ENCODE results near the gene PDZRN3.

The PDZRN3 gene

GRCh38 chr3:73448041-73448440, 176.7 kb downstream of the PDZRN3 start:
- DNase-seq: no peak

GRCh38 chr3:73447111-73447510, 177.6 kb downstream of the PDZRN3 start:
- DNase-seq: no peak

- no peak for DNase-seq
These were observed 178.2 kb downstream of the PDZRN3 start for GRCh38 chr3:73446467-73447110.

DNA sequence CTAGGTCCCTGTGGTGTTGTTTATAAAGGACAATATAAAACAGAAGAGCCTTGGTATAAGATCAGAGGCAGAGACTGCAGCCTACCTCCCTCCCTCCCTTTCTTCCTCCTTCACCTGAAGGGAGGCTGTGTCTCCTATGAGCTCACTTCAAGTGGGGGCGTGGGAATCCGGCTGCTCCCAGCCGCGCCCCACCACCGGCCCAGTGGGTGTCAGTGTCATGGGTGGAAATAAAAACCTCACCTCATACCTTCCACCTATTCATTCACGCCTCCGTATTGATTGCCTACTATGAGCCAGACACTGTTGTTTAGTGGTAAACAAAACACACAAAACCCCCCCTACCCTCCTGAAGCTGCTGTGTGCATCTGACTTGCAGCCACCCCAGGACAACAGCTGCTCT, 181.9 kb downstream of the PDZRN3 start:
- no peak for DNase-seq

DNA sequence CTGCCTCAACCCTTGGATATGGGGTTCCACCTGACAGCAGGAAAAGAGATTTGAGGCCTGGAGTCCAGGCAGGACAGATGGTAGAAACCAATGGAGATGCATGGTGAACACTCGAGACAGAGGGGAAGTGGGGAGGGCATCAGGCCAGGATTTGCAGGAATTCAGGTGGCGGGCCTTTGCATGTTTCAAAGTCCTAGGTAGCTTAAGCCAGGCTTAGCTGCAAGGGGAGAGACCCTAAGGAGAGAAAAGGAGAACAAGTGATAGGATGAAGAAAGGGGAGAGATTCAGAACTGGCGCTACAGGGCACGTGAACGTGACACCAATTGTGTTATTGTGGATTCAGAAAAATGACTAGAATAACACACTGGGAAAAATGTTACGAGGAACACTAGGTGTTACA, 182.6 kb downstream of the PDZRN3 start:
- DNase-seq: no peak

DNA sequence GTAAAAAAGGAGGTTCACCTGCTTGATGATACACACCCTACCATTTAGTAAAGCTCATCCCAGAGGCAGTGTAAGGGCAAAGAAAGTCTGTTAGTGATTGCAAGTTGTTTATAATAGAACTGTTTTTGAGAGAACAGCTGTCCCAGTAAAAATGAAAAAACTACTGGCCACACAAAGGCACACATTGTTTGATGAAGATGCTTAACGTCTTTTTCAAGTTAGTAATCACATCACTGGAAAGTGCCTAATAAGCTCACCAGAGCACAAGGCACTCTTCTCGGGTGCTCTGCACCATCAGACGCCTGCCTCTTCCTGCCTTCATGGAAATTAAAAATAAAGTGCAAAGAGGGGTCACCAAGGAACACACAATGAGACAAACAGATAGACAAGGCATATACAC, 186.9 kb downstream of the PDZRN3 start:
- no peak for DNase-seq

GRCh38 chr3:73435055-73435454, 189.7 kb downstream of the PDZRN3 start:
- no peak for DNase-seq

- DNase-seq: no peak
These were observed 191.1 kb downstream of the PDZRN3 start for GRCh38 chr3:73433687-73434086.

DNA sequence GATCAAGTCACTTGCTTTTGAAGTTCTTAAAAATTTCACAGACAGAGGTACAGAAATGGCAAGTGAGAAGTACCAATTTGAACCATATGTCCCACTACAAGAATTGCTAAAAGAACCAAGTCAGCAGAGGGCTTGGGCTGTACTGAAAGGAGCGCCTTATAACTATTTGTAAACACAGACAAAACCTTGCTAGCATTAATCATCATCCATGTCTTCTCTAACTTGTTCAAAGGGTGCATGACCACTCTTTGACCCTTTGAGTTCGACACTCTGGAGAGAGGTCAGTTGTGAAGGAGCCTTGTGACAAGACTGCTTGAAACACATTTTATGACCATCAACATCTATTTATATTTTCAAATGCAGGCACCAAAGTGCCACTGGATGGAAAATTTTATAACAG, 191.7 kb downstream of the PDZRN3 start:
- no peak for DNase-seq

DNA sequence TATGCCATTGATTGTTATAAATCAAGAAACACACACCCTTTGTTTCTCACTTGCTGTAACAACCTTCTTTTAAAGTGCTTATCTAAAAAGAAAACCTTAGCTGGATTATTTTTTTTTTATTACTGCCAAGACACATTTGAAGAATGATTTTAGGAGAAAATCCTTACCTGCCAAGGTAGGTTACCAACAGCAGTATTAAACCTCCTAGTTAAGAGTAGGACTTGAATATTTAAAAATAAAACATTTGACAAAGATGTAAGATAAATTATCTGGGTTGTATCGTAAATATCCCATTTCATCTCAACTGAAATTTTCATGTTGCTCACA, 192.1 kb downstream of the PDZRN3 start:
- DNase-seq: no peak

GRCh38 chr3:73432023-73432705, 192.6 kb downstream of the PDZRN3 start:
- DNase-seq: peak; percentile 29

GRCh38 chr3:73431183-73431900, 193.4 kb downstream of the PDZRN3 start:
- DNase-seq: no peak

GRCh38 chr3:73427048-73427706, 197.6 kb downstream of the PDZRN3 start:
- DNase-seq: no peak

GRCh38 chr3:73426606-73427005, 198.1 kb downstream of the PDZRN3 start:
- DNase-seq: no peak

DNA sequence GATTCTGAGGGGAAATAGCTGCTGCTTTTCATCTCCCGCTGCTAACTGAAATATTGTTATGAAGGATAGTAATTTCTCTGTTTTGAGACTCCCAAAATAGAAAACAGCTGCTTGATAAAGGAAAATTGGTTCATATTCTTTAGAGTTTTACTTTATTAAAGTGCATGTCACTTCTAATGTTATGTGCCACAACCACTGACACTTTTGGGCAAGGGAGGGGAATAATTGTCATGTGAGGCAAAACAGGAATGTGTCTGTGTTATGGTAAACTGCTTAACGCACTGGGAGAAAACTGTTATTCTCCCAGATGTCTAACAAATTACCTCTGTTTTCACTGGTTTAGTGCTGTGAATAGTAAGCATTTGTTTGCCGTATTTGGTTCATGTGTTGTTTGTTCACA, 201.6 kb downstream of the PDZRN3 start:
- DNase-seq: no peak

GRCh38 chr3:73422571-73422970, 202.2 kb downstream of the PDZRN3 start:
- DNase-seq: no peak

DNA sequence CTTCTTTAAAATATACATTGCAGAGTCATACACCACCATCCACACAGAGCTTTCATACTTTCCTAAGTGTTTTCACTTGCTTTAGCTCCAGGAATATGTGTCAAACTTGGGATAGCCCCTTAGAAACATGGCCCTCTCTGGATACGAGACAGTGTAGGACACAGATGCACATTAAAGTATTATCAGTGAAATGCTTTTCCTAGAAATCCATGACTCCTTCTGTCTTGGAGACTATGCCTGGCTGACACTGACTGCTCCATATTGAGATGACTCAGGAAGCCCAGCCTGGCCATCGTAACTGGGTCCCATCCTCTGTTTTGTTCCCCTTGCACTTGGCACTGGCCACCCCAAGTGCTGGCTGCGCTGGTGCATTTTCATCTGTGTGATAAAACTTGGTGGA, 204.8 kb downstream of the PDZRN3 start:
- no peak for DNase-seq

DNA sequence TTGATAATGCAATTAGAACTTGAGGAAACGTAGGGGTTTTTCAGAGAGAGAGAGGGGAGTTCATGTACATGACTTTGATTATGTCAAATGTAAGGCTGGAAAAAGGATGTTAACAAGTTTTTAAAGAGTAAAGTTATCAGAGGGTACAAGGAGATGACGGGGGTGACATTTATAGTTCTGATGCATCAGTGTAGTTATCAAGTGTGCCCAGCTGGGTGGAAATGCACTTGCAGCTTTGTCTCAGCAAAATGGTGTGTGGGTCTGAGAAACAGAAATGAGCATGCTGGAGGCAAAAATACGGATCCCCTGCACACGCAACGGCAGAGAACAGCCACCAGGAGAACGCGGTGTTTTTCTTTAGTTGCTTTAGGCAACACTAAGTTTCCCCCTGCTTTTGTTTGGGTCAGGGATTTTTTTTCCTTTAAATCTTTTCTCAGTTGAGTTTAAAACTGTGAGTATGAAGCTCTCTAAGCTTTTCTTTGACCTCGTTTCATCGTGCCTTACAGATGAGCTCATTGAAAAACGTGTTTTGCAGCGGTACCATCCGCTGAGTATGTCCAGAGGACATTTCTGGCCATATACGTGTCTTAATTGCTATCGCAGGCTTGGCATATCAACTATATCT, 205.4 kb downstream of the PDZRN3 start:
- DNase-seq: no peak

DNA sequence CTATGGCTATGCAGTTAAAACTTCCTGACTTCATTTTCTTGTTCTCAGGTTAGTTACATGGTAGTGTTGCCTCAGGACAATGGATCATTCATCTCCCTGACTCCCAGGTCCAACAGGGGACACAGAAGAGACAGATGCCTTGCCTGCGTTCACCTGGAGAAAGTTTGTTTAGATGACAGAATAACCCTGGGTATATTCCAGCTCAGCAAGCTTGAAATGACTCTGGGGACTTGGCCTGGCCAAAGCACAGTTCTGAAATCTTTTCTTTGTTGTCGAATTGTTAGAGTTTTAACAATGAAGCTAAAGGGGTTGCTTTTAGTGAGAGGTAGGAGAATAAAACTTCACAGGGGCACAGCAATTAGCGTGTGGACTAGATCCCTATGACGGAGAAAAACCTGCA, 206.1 kb downstream of the PDZRN3 start:
- no peak for DNase-seq

DNA sequence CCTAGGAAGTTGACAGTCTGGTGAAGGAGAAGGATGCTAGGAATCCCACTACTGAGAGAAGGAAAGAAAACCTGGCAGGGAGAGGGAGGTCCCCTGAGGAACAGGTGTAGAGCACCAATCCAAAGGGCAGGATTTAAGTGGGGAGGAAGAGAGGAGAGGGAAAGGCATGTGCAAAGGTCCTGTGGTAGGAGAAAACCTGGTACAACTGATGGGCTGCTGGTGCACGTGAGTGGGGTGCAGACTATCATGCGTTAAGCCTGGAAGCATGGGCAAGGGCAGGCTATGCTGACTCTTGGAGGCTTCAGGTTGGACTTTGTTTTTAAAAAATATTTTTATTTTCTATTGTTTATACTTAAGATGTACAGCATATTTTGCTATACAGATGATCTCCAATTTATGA, 209.6 kb downstream of the PDZRN3 start:
- no peak for DNase-seq

DNA sequence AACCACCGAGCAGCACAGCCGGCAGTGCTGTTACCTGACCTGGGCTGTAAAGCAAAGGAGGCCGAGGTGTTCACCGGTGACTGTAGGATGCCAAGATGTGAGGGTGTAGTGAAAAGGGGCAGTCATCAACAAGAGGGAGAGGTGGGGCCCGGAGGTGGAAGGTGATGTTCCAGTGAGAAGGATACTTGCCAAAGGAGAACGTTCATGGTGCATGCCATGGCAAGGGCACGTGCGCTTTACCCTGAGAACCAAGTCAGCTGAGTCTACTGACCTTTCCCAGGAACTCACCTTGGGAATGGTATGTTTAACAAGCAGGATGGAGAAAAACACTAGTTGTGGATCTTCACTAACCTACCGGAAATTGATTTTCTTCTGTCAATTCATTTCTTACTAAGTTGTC, 211.1 kb downstream of the PDZRN3 start:
- DNase-seq: no peak

GRCh38 chr3:73411993-73412392, 212.7 kb downstream of the PDZRN3 start:
- DNase-seq: no peak

- DNase-seq: no peak
These were observed 213.2 kb downstream of the PDZRN3 start for GRCh38 chr3:73411545-73411944.

Data from activated CD4-positive, alpha-beta T cell treated with anti-CD3 and anti-CD28 coated beads, Interleukin-10, Interleukin-2, amounts not matched to agents 100 ng/mL and 50 ng/mL, durations not matched to agents 16 hours and 8 hours (primary cell).